GM21723 (cell line): ENCODE results near the gene PTPRG.
"Not testable (repeated sequence)": the region's sequence is repeated elsewhere in the genome, so short reads cannot be mapped to it uniquely, and the experiment has no call there.

Experiments
- ATAC-seq: cut with Tn5 transposase; IDR thresholded peaks from one replicate; pipeline ENCODE4 v1.9.1; 2021; ENCODE audit warnings: mild to moderate bottlenecking, moderate library complexity; ENCODE audit not compliant: unreplicated experiment

The PTPRG gene

GRCh38 chr3:61561374-61562041, at the start of gene PTPRG:
Gene PTPRG (plus strand): TSS chr3:61561571. CDS start chr3:61562288, 717 bp downstream.
- ATAC-seq = peak; percentile 69

- no peak for ATAC-seq
These were observed 42.8 kb upstream of the PTPRG start for GRCh38 chr3:61518590-61518989.

GRCh38 chr3:61520966-61521628, 40.3 kb upstream of the PTPRG start:
- ATAC-seq = peak; percentile 95

GRCh38 chr3:61522060-61522459, 39.3 kb upstream of the PTPRG start:
- ATAC-seq = no peak

- ATAC-seq = no peak
These were observed 38.7 kb upstream of the PTPRG start for GRCh38 chr3:61522626-61523025.

GRCh38 chr3:61524933-61525332, 36.4 kb upstream of the PTPRG start:
- no peak for ATAC-seq

GRCh38 chr3:61526308-61526707, 35.1 kb upstream of the PTPRG start:
- no peak for ATAC-seq

- ATAC-seq = no peak
These were observed 34.4 kb upstream of the PTPRG start for GRCh38 chr3:61527011-61527410.

- no peak for ATAC-seq
These were observed 31.0 kb upstream of the PTPRG start for GRCh38 chr3:61530355-61530754.

- no peak for ATAC-seq
These were observed 29.8 kb upstream of the PTPRG start for GRCh38 chr3:61531528-61531927.

GRCh38 chr3:61532739-61533500, 28.5 kb upstream of the PTPRG start:
- ATAC-seq = no peak

GRCh38 chr3:61535826-61536225, 25.5 kb upstream of the PTPRG start:
- no peak for ATAC-seq

GRCh38 chr3:61537366-61537765, 24.0 kb upstream of the PTPRG start:
- ATAC-seq = no peak

- ATAC-seq = no peak
These were observed 22.9 kb upstream of the PTPRG start for GRCh38 chr3:61538486-61538885.

GRCh38 chr3:61541694-61542093, 19.7 kb upstream of the PTPRG start:
- ATAC-seq = no peak

- ATAC-seq = no peak
These were observed 15.7 kb upstream of the PTPRG start for GRCh38 chr3:61545716-61546115.

- no peak for ATAC-seq
These were observed 13.7 kb upstream of the PTPRG start for GRCh38 chr3:61547625-61548024.

- ATAC-seq = not testable (repeated sequence)
These were observed 8.7 kb upstream of the PTPRG start for GRCh38 chr3:61552704-61553103.

- no peak for ATAC-seq
These were observed 2.1 kb upstream of the PTPRG start for GRCh38 chr3:61559136-61559731.

- peak; percentile 51 for ATAC-seq
These were observed 626 bp upstream of the PTPRG start for GRCh38 chr3:61560517-61561373.
